Measurements from ENCODE around the gene GNB5.
"Not testable (repeated sequence)": the region's sequence is repeated elsewhere in the genome, so short reads cannot be mapped to it uniquely, and the experiment has no call there.

Gene GNB5

DNA sequence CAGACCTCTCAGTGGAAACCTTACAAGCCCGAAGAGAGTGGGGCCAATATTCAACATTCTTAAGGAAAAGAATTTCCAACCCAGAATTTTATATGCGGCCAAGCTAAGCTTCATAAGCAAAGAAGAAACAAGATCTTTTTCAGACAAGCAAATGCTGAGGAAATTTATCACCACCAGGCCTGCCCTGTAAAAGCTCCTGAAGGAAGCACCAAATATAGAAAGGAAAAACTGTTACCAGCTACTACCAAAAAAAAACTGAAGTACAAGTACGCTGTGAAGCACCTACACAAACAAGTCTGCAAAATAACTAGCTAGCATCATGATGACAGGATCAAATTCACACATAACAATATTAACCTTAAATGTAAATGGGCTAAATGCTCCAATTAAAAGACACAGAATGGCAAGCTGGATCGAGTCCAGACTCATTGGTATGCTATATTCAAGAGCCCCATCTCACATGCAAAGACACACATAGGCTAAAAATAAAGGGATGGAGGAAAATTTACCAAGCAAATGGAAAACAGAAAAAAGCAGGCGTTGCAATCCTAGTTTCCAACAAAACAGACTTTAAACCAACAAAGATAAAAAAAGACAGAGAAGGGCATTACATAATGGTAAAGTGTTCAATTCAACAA lies 25.6 kb downstream of the GNB5 start:
- not testable (repeated sequence) for H3K9ac ChIP-seq (ENCODE audit: low read depth, low read length); H3K9me3 ChIP-seq (ENCODE audit: control insufficient read depth, insufficient read depth, low read length); H3K4me3 ChIP-seq (ENCODE audit: low read depth, low read length); H3K4me1 ChIP-seq (ENCODE audit: control insufficient read depth, insufficient read depth, low read length); H3K27ac ChIP-seq (ENCODE audit: low read depth, low read length); H3K36me3 ChIP-seq (ENCODE audit: control insufficient read depth, insufficient read depth, low read length); H3K27me3 ChIP-seq (ENCODE audit: control insufficient read depth, insufficient read depth, low read length)

DNA sequence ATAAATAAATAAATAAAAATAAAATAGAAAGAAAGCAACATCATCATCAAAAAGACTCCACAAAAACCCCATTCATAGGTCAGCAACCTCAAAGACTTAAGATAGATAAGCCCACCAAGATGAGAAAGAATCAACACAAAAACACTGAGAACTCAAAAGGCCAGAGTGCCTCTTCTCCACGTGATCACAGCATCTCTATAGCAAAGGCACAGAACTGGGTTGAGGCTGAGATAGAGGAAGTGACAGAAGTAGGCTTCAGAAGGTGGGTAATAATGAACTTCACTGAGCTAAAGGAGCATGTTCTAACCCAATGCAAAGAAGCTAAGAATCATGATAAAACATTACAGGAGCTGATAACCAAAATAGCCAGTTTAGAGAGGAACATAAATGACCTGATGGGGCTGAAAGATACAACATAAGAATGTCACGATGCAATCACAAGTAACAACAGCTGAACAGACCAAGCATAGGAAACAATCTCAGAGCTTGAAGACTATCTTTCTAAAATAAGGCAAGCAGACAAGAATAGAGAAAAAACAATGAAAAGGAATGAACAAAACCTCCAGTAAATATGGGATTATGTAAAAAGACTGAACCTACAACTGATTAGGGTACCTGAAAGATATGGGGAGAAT lies 26.4 kb downstream of the GNB5 start:
- H3K36me3 ChIP-seq (ENCODE audit: control insufficient read depth, insufficient read depth, low read length), result peaks cover 3% of the 10 kb centered on the region; the same call in 1 of the 2 replicates
- H3K9ac ChIP-seq (ENCODE audit: low read depth, low read length), result no peak overlapping the region
- no peaks in the 10 kb centered on the region for H3K9me3 ChIP-seq (ENCODE audit: control insufficient read depth, insufficient read depth, low read length)
- H3K4me1 ChIP-seq (ENCODE audit: control insufficient read depth, insufficient read depth, low read length), result no peaks in the 10 kb centered on the region
- H3K27ac ChIP-seq (ENCODE audit: low read depth, low read length), result no peak overlapping the region
- no peaks in the 10 kb centered on the region for H3K27me3 ChIP-seq (ENCODE audit: control insufficient read depth, insufficient read depth, low read length)
- no peak overlapping the region for H3K4me3 ChIP-seq (ENCODE audit: low read depth, low read length)

DNA sequence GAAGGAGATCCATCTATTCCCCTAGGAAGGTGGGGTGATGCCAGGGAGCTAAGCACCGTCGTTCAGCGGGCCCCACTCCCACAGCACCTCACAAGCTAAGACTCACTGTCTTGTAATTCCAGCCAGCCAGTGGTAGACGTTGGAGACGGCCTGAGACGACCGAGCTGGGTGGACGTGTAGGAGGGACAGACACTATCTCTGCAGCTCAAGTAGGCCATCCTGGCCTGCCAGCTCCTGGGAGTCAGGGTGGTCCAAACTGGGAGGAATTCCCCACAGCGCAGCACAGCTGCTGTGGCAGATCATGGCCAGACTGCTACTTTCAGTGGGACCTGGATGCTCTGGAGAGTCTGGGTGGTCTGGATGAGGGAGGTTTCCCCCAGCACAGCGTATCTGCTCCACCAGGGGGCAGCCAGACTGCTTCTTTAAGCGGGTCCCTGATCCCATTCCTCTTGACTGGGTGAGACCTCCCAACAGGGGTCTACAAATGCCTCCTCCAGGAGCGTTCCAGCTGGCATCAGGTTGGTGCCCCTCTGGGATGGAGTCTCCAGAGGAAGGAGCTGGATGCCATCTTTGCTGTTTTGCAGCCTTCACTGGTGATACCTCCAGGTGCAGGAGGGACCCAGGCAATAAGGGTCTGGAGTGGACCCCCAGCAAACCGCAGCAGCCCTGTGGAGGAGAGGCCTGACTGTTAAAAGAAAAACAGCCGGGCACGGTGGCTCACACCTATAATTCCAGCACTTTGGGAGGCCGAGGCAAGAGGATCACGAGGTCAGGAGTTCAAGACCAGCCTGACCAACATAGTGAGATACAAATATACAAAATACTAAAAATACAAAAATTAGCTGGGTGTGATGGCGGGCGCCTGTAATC lies 27.6 kb downstream of the GNB5 start:
- H3K27ac ChIP-seq (ENCODE audit: low read depth, low read length), result no peak overlapping the region
- no peak overlapping the region for H3K9ac ChIP-seq (ENCODE audit: low read depth, low read length)
- peaks cover 3% of the 10 kb centered on the region; the same call in 1 of the 2 replicates for H3K36me3 ChIP-seq (ENCODE audit: control insufficient read depth, insufficient read depth, low read length)

GRCh38 chr15:52162876-52163275 lies 28.3 kb downstream of the GNB5 start:
- no peaks in the 10 kb centered on the region for H3K4me1 ChIP-seq (ENCODE audit: control insufficient read depth, insufficient read depth, low read length)
- no peak overlapping the region for H3K4me3 ChIP-seq (ENCODE audit: low read depth, low read length)
- no peaks in the 10 kb centered on the region for H3K9me3 ChIP-seq (ENCODE audit: control insufficient read depth, insufficient read depth, low read length)
- H3K9ac ChIP-seq (ENCODE audit: low read depth, low read length), result no peak overlapping the region
- no peaks in the 10 kb centered on the region for H3K27me3 ChIP-seq (ENCODE audit: control insufficient read depth, insufficient read depth, low read length)
- H3K27ac ChIP-seq (ENCODE audit: low read depth, low read length), result no peak overlapping the region
- H3K36me3 ChIP-seq (ENCODE audit: control insufficient read depth, insufficient read depth, low read length), result peaks cover 3% of the 10 kb centered on the region; the same call in 1 of the 2 replicates

More for the DNA sequence above, 27.6 kb downstream of the GNB5 start:
- H3K4me1 ChIP-seq (ENCODE audit: control insufficient read depth, insufficient read depth, low read length), result no peaks in the 10 kb centered on the region
- H3K27me3 ChIP-seq (ENCODE audit: control insufficient read depth, insufficient read depth, low read length), result no peaks in the 10 kb centered on the region
- no peaks in the 10 kb centered on the region for H3K9me3 ChIP-seq (ENCODE audit: control insufficient read depth, insufficient read depth, low read length)
- H3K4me3 ChIP-seq (ENCODE audit: low read depth, low read length), result no peak overlapping the region

GRCh38 chr15:52162260-52162659 lies 28.9 kb downstream of the GNB5 start:
- Histone ChIP-seq H3K27ac (ENCODE audit: low read depth, low read length) (no peak overlapping the region), H3K9me3 (ENCODE audit: control insufficient read depth, insufficient read depth, low read length) (no peaks in the 10 kb centered on the region), H3K36me3 (ENCODE audit: control insufficient read depth, insufficient read depth, low read length) (peaks cover 3% of the 10 kb centered on the region; the same call in 1 of the 2 replicates), H3K9ac (ENCODE audit: low read depth, low read length) (no peak overlapping the region), H3K27me3 (ENCODE audit: control insufficient read depth, insufficient read depth, low read length) (no peaks in the 10 kb centered on the region), H3K4me1 (ENCODE audit: control insufficient read depth, insufficient read depth, low read length) (no peaks in the 10 kb centered on the region), H3K4me3 (ENCODE audit: low read depth, low read length) (no peak overlapping the region)

DNA sequence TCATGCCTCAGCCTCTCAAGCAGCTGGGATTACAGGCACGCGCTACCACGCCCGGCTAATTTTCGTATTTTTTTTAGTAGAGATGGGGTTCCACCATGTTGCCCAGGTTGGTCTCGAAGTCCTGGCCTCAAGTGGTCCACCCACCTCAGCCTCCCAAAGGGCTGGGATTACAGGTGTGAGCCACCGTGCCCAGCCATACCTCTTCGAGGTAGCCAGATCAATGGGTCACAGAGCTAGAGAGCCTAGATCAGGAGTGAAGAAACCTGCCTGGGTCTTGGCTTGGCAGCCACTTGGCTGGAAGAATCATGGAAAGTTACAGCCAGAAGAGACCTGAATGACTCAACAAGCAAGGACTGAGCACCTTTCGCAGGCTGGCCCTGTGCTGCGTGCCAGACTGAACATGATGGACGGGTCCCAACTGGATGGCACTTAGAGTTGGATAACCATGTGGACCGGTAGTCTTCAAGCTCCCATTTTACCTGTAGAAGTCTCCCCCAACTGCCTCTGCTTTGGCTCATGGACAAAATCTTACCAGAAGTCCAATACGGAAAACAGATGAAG lies 29.7 kb downstream of the GNB5 start:
- Histone ChIP-seq H3K27me3 (ENCODE audit: control insufficient read depth, insufficient read depth, low read length) (no peaks in the 10 kb centered on the region), H3K4me3 (ENCODE audit: low read depth, low read length) (no peak overlapping the region), H3K9me3 (ENCODE audit: control insufficient read depth, insufficient read depth, low read length) (no peaks in the 10 kb centered on the region), H3K36me3 (ENCODE audit: control insufficient read depth, insufficient read depth, low read length) (peaks cover 3% of the 10 kb centered on the region; the same call in 1 of the 2 replicates), H3K9ac (ENCODE audit: low read depth, low read length) (no peak overlapping the region), H3K4me1 (ENCODE audit: control insufficient read depth, insufficient read depth, low read length) (no peaks in the 10 kb centered on the region), H3K27ac (ENCODE audit: low read depth, low read length) (no peak overlapping the region)

DNA sequence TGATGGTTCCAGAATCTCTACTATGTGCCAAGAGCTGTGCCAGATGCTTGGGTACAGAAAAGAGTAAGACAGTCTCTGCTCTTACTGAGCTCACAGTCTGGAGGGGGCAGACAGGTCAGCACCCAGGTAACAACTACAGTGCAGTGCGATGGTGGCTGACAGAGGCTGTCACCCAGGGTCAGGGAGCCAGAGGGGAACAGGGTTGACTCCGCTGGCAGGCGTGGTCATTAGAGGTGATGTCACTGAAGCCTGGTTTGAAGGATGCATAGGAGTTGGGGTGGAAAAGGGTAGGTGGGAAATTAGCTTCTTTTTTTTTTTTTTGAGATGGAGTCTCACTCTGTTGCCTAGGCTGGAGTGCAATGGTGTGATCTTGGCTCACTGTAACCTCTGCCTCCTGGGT lies 31.5 kb downstream of the GNB5 start:
- H3K9me3 ChIP-seq (ENCODE audit: control insufficient read depth, insufficient read depth, low read length), result no peaks in the 10 kb centered on the region
- H3K36me3 ChIP-seq (ENCODE audit: control insufficient read depth, insufficient read depth, low read length), result peaks cover 3% of the 10 kb centered on the region; the same call in 1 of the 2 replicates

DNA sequence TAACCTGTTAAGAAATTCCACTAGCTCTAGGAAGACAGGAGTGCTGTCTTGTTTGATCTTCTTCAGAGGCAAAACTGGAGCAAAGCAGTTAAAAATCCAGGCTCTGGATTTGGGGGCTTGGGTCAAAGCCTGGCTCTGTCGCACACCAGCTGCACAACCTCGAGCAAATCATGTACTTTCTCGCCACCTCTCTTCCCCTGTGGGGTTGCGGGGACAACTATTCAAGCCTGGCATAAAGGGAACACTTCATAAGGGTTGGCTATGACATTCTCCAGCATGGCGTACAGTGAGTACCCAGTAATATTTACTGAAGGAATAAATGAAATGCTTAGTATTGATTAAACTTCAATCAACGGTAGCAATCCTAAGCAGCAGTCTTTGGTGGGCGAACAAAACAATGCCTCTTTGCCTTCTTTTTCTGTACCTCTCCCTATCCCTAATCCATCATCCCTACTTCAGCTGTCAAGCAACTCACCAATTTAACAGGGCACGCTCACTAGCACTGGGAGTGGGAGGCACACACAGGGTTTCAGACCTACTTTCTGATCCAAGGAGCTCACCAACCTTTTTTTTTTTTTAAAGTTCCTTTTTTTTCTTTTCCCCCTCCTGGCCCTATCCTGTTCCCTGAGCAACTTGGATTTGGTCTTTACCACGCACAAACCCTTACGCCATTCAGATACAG lies 33.0 kb downstream of the GNB5 start:
- Histone ChIP-seq H3K4me1 (ENCODE audit: control insufficient read depth, insufficient read depth, low read length) (no peaks in the 10 kb centered on the region), H3K27ac (ENCODE audit: low read depth, low read length) (no peak overlapping the region), H3K36me3 (ENCODE audit: control insufficient read depth, insufficient read depth, low read length) (peaks cover 3% of the 10 kb centered on the region; the same call in 1 of the 2 replicates), H3K27me3 (ENCODE audit: control insufficient read depth, insufficient read depth, low read length) (no peaks in the 10 kb centered on the region), H3K4me3 (ENCODE audit: low read depth, low read length) (no peak overlapping the region), H3K9me3 (ENCODE audit: control insufficient read depth, insufficient read depth, low read length) (no peaks in the 10 kb centered on the region), H3K9ac (ENCODE audit: low read depth, low read length) (no peak overlapping the region)

More for the DNA sequence above, 31.5 kb downstream of the GNB5 start:
- Histone ChIP-seq H3K9ac (ENCODE audit: low read depth, low read length) (no peak overlapping the region), H3K4me1 (ENCODE audit: control insufficient read depth, insufficient read depth, low read length) (no peaks in the 10 kb centered on the region), H3K4me3 (ENCODE audit: low read depth, low read length) (no peak overlapping the region), H3K27ac (ENCODE audit: low read depth, low read length) (no peak overlapping the region), H3K27me3 (ENCODE audit: control insufficient read depth, insufficient read depth, low read length) (no peaks in the 10 kb centered on the region)

DNA sequence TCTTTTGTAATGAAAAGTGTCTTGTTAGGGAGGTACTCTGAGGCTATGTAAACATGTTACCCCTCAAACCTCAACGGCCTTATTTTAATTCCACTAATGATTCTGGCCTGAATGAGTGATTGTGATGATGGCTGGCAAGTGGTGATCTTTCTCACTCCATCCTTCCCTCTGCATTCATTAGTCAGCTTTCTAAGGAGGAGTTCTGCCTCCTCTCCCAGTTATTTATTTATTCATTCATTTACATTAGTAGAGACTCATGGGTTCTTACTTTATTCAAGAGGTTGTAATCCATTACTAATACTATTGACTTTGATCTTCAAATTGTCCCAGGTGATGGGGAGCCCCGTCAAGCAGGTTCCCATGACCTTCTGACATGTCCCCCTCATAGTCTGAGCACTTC lies 35.3 kb downstream of the GNB5 start:
- Histone ChIP-seq H3K4me3 (ENCODE audit: low read depth, low read length) (no peak overlapping the region), H3K36me3 (ENCODE audit: control insufficient read depth, insufficient read depth, low read length) (peaks cover 15% of the 10 kb centered on the region), H3K9ac (ENCODE audit: low read depth, low read length) (no peak overlapping the region), H3K27ac (ENCODE audit: low read depth, low read length) (no peak overlapping the region), H3K4me1 (ENCODE audit: control insufficient read depth, insufficient read depth, low read length) (no peaks in the 10 kb centered on the region), H3K27me3 (ENCODE audit: control insufficient read depth, insufficient read depth, low read length) (no peaks in the 10 kb centered on the region), H3K9me3 (ENCODE audit: control insufficient read depth, insufficient read depth, low read length) (no peaks in the 10 kb centered on the region)
